HG03066 (cell line): Measurements from ENCODE around the gene FNBP1.
"Not testable (repeated sequence)": the region's sequence is repeated elsewhere in the genome, so short reads cannot be mapped to it uniquely, and the experiment has no call there.

ENCODE experiments used
- ATAC-seq: cut with Tn5 transposase; IDR thresholded peaks from one replicate; pipeline ENCODE4 v1.9.1; 2021; ENCODE audit warnings: low read depth; ENCODE audit not compliant: unreplicated experiment

FNBP1 gene

GRCh38 chr9:129900263-129901027, 142.5 kb downstream of the FNBP1 start:
- peak; percentile 85 for ATAC-seq

DNA sequence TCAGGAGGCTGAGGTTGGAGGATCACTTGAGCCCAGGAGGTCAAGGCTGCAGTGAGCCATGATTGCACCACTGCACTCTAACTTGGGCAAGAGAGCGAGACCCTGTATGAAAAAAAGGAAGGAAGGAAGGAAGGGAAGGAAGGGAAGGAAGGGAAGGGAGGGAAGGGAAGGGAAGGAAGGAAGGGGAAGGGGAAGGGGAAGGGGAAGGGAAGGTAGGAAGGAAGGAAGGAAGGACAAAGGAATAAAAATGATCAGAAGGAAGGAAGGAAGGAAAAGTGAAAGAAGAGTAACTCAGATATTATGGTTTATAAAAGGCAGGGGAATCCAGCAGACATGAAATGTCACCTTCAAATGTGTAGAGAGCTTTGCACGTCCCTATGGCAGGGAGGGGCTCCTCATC, 143.4 kb downstream of the FNBP1 start:
- no peak for ATAC-seq

DNA sequence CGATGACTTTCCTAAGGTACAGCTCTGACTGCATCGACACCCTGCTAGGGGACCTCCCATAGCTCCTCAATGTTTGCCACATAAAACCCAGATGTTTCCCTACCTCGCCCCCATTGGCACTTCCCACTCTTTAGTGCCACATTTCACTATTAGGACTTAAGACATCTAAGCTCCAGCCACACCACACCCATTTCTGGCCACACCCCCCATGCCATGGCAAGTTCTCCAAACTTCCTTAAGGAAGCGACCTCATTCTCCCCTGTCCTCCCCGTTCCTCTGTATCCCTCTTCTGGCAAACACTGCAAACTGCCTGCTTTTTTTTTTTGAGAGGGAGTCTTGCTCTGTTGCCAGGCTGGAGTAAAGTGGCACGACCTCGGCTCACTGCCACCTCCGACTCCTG, 144.8 kb downstream of the FNBP1 start:
- no peak for ATAC-seq

GRCh38 chr9:129897263-129897662, 145.7 kb downstream of the FNBP1 start:
- no peak for ATAC-seq

DNA sequence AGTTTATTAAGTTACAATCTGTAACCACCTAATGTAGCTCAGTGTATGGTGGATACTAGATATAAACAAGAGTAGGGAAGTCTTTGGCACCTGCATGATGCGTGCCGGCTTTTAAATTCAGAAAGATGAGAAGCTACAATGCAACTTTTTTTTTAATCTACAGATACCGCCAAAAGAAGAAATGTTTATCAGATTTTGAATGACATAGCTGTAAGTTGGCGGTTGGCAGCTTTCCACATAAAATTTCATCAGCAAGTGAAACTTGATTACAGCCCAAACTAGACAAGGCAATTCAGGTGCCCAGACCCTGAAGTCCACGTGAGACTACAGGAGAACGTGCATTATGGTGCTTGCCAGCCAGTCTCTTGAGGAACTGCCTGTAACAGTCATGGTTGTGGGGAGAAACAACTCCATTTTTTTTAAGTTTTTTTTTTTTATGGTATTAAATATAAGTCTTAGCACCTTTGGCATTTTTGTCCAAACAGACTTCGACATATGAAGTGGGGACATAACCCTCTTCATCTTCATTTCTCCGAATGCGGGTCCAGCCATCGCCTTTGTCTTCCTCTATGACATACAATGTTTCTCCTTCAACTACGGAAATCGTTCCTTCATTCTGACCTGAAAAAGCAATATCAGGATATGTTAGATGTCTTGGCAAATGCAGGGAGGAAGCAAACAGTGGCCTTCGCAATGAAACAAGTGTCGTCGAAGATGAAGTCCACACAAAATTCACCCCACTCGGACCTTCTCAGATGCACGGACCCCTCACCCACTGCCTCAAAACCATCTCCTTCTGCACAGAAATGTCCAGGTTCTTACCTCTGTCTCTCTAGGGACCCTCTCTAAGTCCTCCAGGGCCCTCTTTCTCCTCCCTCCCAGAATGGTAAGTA, 147.4 kb downstream of the FNBP1 start:
- no peak for ATAC-seq

- no peak for ATAC-seq
Observed at GRCh38 chr9:129894120-129894823, 148.7 kb downstream of the FNBP1 start.

DNA sequence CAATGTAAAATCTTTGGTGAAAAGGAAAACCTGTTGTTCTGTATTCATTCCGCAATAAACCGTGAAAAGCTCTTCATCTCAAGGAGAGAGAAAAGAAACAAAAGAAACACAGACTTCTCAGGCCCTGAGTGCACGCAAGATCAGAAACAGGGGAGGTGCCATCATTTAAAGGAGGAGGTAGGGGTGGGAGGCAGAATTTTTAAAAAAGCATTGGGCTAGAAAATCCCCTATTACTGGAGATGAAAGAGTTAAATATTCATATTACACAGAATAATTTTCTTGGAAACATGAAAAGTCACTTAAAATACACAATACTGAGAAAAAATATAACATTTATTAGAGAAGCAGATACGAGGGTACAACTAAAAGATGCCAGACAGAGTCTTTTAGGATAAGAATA, 151.4 kb downstream of the FNBP1 start:
- no peak for ATAC-seq

- ATAC-seq, result not testable (repeated sequence)
Observed at GRCh38 chr9:129890718-129891299, 152.2 kb downstream of the FNBP1 start.

GRCh38 chr9:129889941-129890717, 152.9 kb downstream of the FNBP1 start:
- ATAC-seq, result no peak

- no peak for ATAC-seq
Observed at GRCh38 chr9:129889122-129889940, 153.7 kb downstream of the FNBP1 start.

DNA sequence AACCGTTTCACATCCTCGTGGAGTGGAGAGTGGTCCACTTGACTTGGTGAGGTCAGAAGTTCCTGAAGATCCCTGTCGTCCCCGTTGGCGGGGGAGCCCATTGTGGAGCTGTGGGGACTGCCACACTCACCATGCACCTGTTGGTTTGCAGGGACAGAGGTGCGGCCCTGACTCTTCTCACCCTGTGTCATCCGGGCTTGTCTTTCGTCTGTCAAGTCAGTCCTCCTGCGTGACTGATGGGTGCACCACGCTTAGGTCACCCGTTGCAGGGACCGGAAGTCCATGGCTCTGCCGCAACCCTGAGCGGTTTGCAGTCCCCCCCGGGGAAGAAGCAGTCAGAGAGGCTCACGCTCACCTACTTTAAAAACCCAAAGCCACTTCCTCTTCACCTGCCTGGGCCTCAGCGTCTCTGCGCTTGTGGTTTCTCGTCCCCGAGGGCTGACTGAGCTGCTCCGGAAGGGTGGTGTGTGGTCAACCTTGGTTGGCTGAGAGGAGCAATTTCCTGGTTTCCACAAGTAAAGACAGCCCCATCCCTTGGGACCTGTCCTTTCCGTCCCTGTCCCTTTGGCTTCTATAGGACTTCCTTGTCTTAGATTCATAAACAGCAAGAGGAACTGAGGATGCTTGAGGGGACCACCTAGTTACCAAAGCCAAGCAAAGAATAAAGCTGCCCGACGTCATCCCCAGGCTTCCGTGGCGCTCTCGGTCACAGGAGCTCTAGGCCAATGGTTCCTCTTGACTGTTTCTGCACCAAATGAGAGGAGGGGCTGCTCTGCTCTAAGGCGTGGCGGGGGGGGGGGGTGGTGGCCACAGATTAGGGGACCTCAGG, 154.5 kb downstream of the FNBP1 start:
- ATAC-seq, result peak; percentile 51

DNA sequence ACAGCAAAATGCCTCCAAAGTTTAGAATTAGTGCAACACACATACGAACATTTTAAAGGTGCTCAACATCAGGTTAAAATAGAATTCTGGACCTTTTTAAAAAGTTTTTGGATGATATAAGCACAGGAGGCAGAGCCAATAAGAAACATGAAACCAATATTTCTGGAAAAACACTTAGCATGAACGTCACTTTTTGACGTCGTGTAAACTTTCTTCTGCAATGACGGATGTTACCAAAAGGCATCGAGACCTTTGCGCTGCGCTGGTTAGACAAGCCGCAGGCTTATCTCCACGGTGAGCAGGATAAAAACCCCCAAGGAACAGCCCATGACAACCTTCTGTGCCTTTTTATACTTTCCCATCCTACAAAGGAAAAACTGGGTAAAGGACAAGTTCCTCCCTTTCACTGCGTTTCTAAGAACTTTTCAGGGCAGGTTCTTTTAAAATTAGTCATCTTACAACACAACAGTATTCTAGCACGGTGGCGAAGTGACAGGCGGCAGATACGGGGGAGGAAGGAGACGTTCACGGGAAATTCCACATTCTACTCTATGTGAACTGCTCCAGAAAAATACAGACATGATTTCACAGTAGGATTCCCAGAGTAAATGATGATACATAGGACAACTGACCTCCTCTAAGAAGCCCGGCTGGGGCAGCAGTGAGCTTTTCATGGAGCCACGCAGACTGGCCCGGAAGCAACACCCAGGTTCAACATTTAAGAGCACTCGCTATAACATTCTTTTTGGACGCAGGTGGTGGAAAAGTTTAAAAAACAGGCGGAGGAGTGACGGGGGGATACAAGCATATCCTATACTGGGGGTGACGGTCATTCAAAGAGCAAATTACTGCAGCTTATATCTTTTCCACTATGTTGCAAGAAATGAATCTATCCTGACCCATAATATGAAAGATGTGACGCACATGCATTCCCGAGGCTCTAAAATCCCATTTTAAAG, 155.4 kb downstream of the FNBP1 start:
- ATAC-seq, result no peak

DNA sequence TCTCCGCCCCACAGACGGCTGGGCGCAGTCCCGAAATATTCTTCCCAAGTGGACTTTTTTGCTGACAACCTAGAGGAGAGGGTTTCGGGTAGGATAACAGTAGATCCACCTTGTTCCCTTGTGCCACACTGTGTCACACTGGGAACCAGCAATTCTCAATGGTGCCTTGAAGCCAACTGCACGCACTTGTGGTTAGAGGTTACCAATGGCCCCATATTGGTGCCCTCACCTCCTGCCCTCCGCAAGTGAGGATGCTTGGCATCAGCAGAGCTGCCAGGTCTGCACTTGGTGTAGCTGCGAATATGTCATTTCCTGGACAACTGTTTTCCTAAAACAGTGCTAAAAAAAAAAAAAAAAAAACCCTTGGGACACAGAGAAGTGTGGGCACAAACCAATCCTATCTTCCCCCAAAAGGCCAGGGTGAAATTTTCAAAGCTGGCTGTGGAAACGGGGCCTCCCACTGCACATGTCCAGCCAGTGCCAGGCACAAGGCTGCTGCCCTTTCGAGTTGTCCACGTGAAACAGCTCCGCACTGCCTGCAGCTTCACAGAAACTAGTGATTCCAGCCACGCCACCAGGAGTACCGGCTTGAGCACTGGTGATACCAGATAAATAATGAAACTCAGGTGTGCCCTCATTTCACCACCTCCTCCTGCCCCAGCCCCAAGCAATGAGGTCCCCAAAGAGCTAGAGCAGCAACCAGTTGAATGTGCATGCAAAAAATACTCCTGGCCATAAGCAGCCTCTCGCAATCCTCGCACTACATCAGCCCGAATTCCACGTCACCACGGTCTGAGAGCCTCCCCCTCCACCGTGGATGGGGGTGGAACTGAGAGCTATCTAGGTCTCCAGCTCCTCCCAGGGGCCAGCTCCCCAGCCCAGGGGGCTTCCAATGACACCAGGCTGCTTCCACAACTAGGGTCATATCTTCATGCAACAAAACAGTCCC, 156.5 kb downstream of the FNBP1 start:
- ATAC-seq, result no peak

DNA sequence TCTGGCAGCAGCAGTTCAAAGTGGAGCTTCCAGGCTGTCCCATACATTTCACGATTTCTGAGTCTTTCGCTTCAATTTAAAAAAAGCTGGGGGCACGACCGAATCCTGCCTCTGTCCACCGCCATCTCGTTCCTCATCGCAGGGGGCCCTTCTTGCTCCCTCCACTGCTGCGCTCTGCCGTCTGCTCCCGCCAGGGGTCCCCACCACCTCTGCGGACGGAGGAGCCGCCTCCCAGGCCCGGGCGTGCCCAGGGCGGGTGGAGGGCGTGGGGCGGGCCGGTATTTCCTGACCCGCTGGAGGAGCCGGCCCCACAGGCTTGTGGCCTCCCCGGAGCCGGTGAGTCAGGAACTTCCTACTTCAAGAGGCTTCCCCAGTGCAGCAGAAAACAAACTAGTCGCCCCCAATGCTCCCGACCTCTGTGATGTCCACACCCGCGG, 157.3 kb downstream of the FNBP1 start:
- no peak for ATAC-seq

- ATAC-seq, result no peak
Observed at GRCh38 chr9:129885018-129885669, 157.8 kb downstream of the FNBP1 start.
